ENCODE measurements around the gene NPEPL1.

DNA sequence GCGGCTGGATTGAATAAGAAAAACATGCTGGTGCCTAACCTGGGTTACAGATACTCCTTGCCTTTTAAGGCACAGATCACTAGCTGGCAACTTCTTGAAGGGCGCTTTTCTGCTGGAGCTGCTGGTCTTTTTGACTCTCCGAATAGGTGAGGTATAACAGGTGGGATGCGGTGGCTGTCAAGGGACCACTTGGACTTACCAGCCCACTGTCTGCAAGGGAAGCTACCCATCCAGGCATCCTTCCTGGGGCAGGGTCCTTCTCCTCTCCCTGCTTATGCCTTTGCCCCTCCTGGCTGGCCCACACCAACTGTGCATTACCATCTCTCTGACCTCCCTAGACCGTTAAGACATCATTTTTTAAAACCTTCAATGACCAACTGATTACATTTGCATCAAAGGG lies 57.4 kb downstream of the NPEPL1 start:
- TF ChIP-seq, protein P1, sequence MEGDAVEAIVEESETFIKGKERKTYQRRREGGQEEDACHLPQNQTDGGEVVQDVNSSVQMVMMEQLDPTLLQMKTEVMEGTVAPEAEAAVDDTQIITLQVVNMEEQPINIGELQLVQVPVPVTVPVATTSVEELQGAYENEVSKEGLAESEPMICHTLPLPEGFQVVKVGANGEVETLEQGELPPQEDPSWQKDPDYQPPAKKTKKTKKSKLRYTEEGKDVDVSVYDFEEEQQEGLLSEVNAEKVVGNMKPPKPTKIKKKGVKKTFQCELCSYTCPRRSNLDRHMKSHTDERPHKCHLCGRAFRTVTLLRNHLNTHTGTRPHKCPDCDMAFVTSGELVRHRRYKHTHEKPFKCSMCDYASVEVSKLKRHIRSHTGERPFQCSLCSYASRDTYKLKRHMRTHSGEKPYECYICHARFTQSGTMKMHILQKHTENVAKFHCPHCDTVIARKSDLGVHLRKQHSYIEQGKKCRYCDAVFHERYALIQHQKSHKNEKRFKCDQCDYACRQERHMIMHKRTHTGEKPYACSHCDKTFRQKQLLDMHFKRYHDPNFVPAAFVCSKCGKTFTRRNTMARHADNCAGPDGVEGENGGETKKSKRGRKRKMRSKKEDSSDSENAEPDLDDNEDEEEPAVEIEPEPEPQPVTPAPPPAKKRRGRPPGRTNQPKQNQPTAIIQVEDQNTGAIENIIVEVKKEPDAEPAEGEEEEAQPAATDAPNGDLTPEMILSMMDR (IDR thresholded peaks at IDR 0.05; ENCODE audit: control extremely low read depth in 1 of 3, insufficient read depth in 1 of 3, low read depth in 1 of 3, low read length in 3 of 3), result no peak
- no peak for TF ChIP-seq TBP (IDR thresholded peaks at IDR 0.05; ENCODE audit: low read depth, low read length)
- TF ChIP-seq, protein P2, sequence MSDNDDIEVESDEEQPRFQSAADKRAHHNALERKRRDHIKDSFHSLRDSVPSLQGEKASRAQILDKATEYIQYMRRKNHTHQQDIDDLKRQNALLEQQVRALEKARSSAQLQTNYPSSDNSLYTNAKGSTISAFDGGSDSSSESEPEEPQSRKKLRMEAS (IDR thresholded peaks at IDR 0.05), result no peak
- no peak for TF ChIP-seq EGR1 (IDR thresholded peaks at IDR 0.05; ENCODE audit: borderline replicate concordance, low read depth, low read length)
- no peak for TF ChIP-seq GABPA (IDR thresholded peaks at IDR 0.05; ENCODE audit: borderline replicate concordance, insufficient read depth, low read length)
- no peak for TF ChIP-seq EP300 (IDR thresholded peaks at IDR 0.05; ENCODE audit: borderline replicate concordance in 1 of 2, low read depth in 2 of 2, low read length in 2 of 2)
- TF ChIP-seq, protein P3, sequence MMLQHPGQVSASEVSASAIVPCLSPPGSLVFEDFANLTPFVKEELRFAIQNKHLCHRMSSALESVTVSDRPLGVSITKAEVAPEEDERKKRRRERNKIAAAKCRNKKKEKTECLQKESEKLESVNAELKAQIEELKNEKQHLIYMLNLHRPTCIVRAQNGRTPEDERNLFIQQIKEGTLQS (IDR thresholded peaks at IDR 0.05; ENCODE audit: insufficient read depth, low read depth, low read length), result no peak
- TF ChIP-seq CEBPB (IDR thresholded peaks at IDR 0.05; ENCODE audit: low read depth, low read length), result no peak

Data from H1 (cell line).